Brain pericyte (primary cell): Measurements from ENCODE around the gene MARVELD1.

Source experiments
- DNase-seq: peaks from one replicate; pipeline ENCODE4 v3.0.0-alpha.2; 2012; ENCODE audit warnings: low read depth, low spot score

Gene MARVELD1

GRCh38 chr10:97721871-97722780, 8.6 kb downstream of the MARVELD1 start:
- no peak for DNase-seq

GRCh38 chr10:97723001-97723400, 9.5 kb downstream of the MARVELD1 start:
- no peak for DNase-seq

- DNase-seq, result no peak
Measured at GRCh38 chr10:97724341-97724941, 10.9 kb downstream of the MARVELD1 start.

GRCh38 chr10:97726636-97727178, 13.2 kb downstream of the MARVELD1 start:
- DNase-seq, result no peak

- DNase-seq, result no peak
Measured at GRCh38 chr10:97729014-97729413, 15.5 kb downstream of the MARVELD1 start.

GRCh38 chr10:97731346-97732051, 18.0 kb downstream of the MARVELD1 start:
- DNase-seq, result no peak

GRCh38 chr10:97732052-97732359, 18.5 kb downstream of the MARVELD1 start:
- DNase-seq, result no peak

GRCh38 chr10:97733256-97733655, 19.7 kb downstream of the MARVELD1 start:
- no peak for DNase-seq

GRCh38 chr10:97734021-97734420, 20.5 kb downstream of the MARVELD1 start:
- no peak for DNase-seq

GRCh38 chr10:97736403-97736901, 22.9 kb downstream of the MARVELD1 start:
- no peak for DNase-seq

GRCh38 chr10:97736902-97737769, 23.6 kb downstream of the MARVELD1 start, which contains the start of gene ZFYVE27:
ZFYVE27 (plus strand) TSS chr10:97737128; CDS start chr10:97738478, 1,350 bp downstream.
- DNase-seq, result peak; percentile 79

- DNase-seq, result no peak
Measured at GRCh38 chr10:97737770-97738265, 24.3 kb downstream of the MARVELD1 start.

- DNase-seq, result no peak
Measured at GRCh38 chr10:97738616-97739015, 25.1 kb downstream of the MARVELD1 start.

- no peak for DNase-seq
Measured at GRCh38 chr10:97740613-97741012, 27.1 kb downstream of the MARVELD1 start.

- DNase-seq, result no peak
Measured at GRCh38 chr10:97743169-97743943, 29.8 kb downstream of the MARVELD1 start.

- DNase-seq, result no peak
Measured at GRCh38 chr10:97744405-97745035, 31.0 kb downstream of the MARVELD1 start.

GRCh38 chr10:97747573-97747972, 34.0 kb downstream of the MARVELD1 start:
- no peak for DNase-seq

- DNase-seq, result no peak
Measured at GRCh38 chr10:97748116-97748515, 34.6 kb downstream of the MARVELD1 start.

GRCh38 chr10:97752956-97753355, 39.4 kb downstream of the MARVELD1 start:
- DNase-seq, result no peak

- DNase-seq, result no peak
Measured at GRCh38 chr10:97754726-97755125, 41.2 kb downstream of the MARVELD1 start.
